Right kidney (tissue), 1 donor: ENCODE measurements around the gene MYL5.
"Not testable (repeated sequence)": the region's sequence is repeated elsewhere in the genome, so short reads cannot be mapped to it uniquely, and the experiment has no call there.

ENCODE experiments used
- DNase-seq: peaks from one replicate; pipeline ENCODE4 v3.0.0-alpha.2; 2016

MYL5 gene

GRCh38 chr4:726838-727237, 52.5 kb downstream of the MYL5 start:
- DNase-seq: no peak

GRCh38 chr4:727576-727975, 53.2 kb downstream of the MYL5 start:
- DNase-seq: no peak

DNA sequence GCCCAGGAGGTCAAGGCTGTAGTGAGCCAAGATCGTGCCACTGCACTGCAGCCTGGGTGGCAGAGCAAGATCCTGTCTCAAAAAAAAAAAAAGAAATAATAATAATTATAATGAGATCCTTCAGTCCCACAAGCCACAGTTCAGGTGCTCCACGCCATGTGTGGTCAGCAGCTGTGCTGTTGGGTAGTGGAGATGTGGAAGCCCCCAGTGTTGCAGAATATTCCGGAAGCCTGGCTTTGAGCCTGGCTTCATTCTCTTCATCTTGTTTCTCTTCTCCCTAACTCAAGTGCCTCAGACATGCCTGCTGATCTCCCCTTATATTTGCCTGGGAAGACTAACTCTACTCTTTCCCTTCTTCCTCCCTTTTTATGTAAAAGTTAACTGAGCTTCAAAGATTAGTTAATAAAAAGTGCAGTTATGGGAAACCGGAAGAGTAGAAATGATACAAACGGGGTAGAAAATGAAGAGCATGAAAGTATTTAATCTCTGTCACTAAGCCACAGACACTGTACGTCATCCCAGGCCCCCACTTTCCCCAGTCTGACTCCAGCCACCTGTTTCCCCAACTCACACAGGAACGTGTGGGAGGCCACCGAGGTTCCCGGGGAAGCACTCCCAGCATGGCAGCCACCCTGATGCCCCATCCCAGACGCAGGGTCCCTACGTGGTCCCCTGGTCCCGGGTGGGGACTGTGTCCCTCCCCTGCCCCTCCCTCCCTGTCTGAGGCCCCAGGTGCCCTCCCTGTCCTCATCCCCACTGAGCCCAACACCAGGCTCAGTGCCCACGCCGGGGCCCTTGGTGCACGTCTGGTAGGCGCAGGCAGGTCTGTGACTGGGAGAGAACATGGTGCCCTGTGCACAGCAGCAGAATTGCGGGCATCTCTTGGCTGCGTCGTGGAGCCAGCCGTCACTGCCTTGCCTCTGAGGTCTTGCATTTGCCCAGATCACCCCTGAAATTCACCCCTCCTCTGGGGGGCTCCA, 55.3 kb downstream of the MYL5 start:
- DNase-seq: no peak

DNA sequence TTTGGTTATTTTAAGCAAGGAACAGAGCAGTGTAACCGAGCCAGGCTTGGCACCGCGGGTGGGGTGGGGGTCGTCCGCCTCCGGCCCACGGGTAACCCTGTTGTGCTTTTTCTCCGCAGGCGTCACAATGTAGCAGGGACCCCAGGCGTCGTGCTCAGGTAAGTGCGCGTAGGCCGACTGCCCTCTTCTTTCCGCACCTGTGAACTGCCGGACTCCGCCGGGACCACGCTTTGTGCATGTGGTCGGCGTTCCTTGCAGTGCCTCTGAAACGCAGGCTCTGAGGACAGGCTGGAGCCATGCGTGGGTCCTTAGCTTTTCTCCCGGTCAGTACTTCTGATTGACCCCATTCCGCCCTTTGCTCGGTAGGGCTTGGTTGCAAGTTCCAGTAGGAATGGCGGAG, 56.2 kb downstream of the MYL5 start:
- no peak for DNase-seq

- DNase-seq: not testable (repeated sequence)
These were observed 56.9 kb downstream of the MYL5 start for GRCh38 chr4:730946-731904.
